Measurements from ENCODE around the gene ZC3HAV1.

ZC3HAV1 gene

GRCh38 chr7:139109188-139109982 lies at the start of gene ZC3HAV1:
Gene ZC3HAV1, minus strand, starts transcription at chr7:139109720. Its CDS starts 389 bp downstream, at chr7:139109331.
- peak; percentile 87 for DNase-seq (ENCODE audit: low read depth)
- peak within 1 kb of the TSS; percentile 90 for H3K4me3 ChIP-seq (ENCODE audit: low read depth, low read length)
- TF ChIP-seq CTCF (IDR thresholded peaks at IDR 0.05; ENCODE audit: low read depth, low read length, missing control alignments), result no peak

DNA sequence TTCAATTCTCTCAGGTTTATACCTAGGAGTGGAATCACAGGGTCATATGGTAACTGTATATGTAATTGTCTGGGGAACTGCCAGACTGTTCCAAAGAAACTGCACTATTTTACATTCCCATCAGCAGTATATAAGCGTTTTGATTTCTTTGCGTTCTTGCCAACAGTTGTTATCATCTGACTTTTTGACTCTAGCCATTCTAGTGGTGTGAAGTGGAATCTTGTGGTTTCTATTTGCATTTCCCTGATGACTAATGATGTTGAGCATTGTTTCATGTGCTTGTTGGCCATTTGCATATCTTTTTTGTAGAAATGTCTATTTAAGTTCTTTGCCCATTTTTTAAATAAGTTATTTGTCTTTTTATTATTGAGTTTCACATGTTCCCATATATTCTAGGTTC lies 44.3 kb upstream of the ZC3HAV1 start:
- no peak overlapping the region for H3K4me3 ChIP-seq (ENCODE audit: low read depth, low read length)
- DNase-seq (ENCODE audit: low read depth), result no peak
- TF ChIP-seq CTCF (IDR thresholded peaks at IDR 0.05; ENCODE audit: low read depth, low read length, missing control alignments), result no peak

DNA sequence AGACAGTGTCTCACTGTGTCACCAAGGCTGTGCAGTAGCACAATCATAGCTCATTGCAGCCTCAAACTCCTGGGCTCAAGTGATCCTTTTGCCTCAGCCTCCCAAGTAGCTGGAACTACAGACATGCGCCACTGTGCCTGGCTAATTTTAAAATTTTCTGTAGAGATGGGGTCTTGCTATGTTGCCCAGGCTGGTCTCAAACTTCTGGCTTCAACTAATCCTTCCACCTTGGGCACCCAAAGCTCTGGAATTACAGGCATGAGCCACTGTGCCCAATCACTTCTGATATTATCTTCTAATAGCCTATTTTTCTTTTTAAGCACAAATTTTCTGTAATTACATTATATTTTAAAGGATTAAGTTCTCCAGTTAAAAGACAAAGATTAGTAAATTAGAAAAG lies 42.6 kb upstream of the ZC3HAV1 start:
- TF ChIP-seq CTCF (IDR thresholded peaks at IDR 0.05; ENCODE audit: low read depth, low read length, missing control alignments), result no peak
- DNase-seq (ENCODE audit: low read depth), result no peak

DNA sequence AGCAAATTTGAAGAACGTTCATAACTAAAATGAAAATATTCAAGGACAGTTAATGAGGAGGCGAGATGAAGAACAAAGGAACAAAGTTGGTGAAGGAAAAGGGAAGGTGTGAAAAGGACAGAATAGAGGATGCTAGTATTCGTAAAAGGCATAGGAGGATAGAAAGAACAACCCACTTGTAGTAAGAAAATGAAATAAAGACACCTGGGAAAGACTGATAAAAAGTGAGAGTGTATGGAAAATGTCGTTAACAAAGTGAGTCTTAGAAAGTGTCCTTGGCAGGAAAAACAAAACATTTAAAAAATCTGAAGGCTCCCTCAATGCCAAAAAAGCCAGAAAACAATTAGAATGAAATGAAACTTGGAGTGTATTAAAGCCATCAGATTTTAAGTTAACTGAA lies 29.6 kb upstream of the ZC3HAV1 start:
- TF ChIP-seq CTCF (IDR thresholded peaks at IDR 0.05; ENCODE audit: low read depth, low read length, missing control alignments), result no peak
- no peak for DNase-seq (ENCODE audit: low read depth)
- no peak overlapping the region for H3K4me3 ChIP-seq (ENCODE audit: low read depth, low read length)

More for the DNA sequence above, 42.6 kb upstream of the ZC3HAV1 start:
- H3K4me3 ChIP-seq (ENCODE audit: low read depth, low read length), result no peak overlapping the region

- peak overlapping the region; percentile 63 for H3K4me3 ChIP-seq (ENCODE audit: low read depth, low read length)
- TF ChIP-seq CTCF (IDR thresholded peaks at IDR 0.05; ENCODE audit: low read depth, low read length, missing control alignments), result no peak
- peak; percentile 78 for DNase-seq (ENCODE audit: low read depth)
Observed at GRCh38 chr7:139133335-139134139, 24.0 kb upstream of the ZC3HAV1 start.

- peak overlapping the region; percentile 63; the same call in 1 of the 2 replicates for H3K4me3 ChIP-seq (ENCODE audit: low read depth, low read length)
- TF ChIP-seq CTCF (IDR thresholded peaks at IDR 0.05; ENCODE audit: low read depth, low read length, missing control alignments), result no peak
- no peak for DNase-seq (ENCODE audit: low read depth)
Observed at GRCh38 chr7:139132887-139133286, 23.4 kb upstream of the ZC3HAV1 start.

Data from GM12864 (cell line).